Measurements from ENCODE around the gene RGS5. TPM values are rescaled to one million over a fixed set of nuclear protein-coding genes. Genes with fewer than 3 reads are reported as not detected.

Gene RGS5
- polyA plus RNA-seq, 1 donor (not counting 4 experiments of a cell fraction or from before 2014, with no cell fraction given): 4.1 TPM

GRCh38 chr1:163162381-163162914, 40.3 kb downstream of the RGS5 start:
- Histone ChIP-seq H2AFZ (ENCODE audit: control insufficient read depth, low read length) (no peak overlapping the region), H3K27me3 (ENCODE audit: control insufficient read depth, extremely low read depth, insufficient read depth, low read length) (no peaks in the 10 kb centered on the region), H3K4me3 (ENCODE audit: control insufficient read depth in 2 of 3, extremely low read depth in 1 of 3, insufficient read depth in 2 of 3, low read depth in 1 of 3, low read length in 3 of 3) (no peak overlapping the region), H3K9me1 (ENCODE audit: control insufficient read depth, extremely low read depth, insufficient read depth, low read length) (no peaks in the 10 kb centered on the region), H3K27ac (ENCODE audit: control insufficient read depth, insufficient read depth, low read length) (no peak overlapping the region), H4K20me1 (ENCODE audit: control insufficient read depth, extremely low read depth, insufficient read depth, low read length) (no peaks in the 10 kb centered on the region), H3K4me2 (ENCODE audit: control insufficient read depth, extremely low read depth, insufficient read depth, low read depth, low read length) (no peak overlapping the region), H3K4me1 (ENCODE audit: control insufficient read depth, extremely low read depth, insufficient read depth, low read length) (peaks cover 4% of the 10 kb centered on the region), H3K79me2 (ENCODE audit: control insufficient read depth, insufficient read depth, low read length) (no peaks in the 10 kb centered on the region), H3K9ac (ENCODE audit: control insufficient read depth, extremely low read depth, insufficient read depth, low read length) (no peak overlapping the region), H3K36me3 (ENCODE audit: control insufficient read depth in 2 of 2, extremely low read depth in 1 of 2, insufficient read depth in 2 of 2, low read length in 2 of 2) (no peaks in the 10 kb centered on the region), H3K9me3 (ENCODE audit: control insufficient read depth, low read depth, low read length) (no peaks in the 10 kb centered on the region)
- TF ChIP-seq CTCF (optimal IDR thresholded peaks at IDR 0.05 in 1 of 3, IDR thresholded peaks at IDR 0.05 in 1 of 3, conservative IDR thresholded peaks at IDR 0.05 in 1 of 3; ENCODE audit: extremely low read depth in 1 of 3, insufficient read depth in 2 of 3, low read length in 3 of 3) (no peak), EZH2 (IDR thresholded peaks at IDR 0.05; ENCODE audit: low read length) (no peak)
- DNase-seq (ENCODE audit: low read depth, low spot score) (no peak), FAIRE-seq (no peak)
- dilution Hi-C loops (cut with MboI; ENCODE audit: extremely low pct_ligation_motif_present, low sequenced_read_pairs): no loop called here

- Histone ChIP-seq H3K79me2 (ENCODE audit: control insufficient read depth, insufficient read depth, low read length) (no peaks in the 10 kb centered on the region), H3K27ac (ENCODE audit: control insufficient read depth, insufficient read depth, low read length) (no peak overlapping the region), H3K9me3 (ENCODE audit: control insufficient read depth, low read depth, low read length) (no peaks in the 10 kb centered on the region), H3K9ac (ENCODE audit: control insufficient read depth, extremely low read depth, insufficient read depth, low read length) (no peak overlapping the region), H3K27me3 (ENCODE audit: control insufficient read depth, extremely low read depth, insufficient read depth, low read length) (no peaks in the 10 kb centered on the region), H3K9me1 (ENCODE audit: control insufficient read depth, extremely low read depth, insufficient read depth, low read length) (no peaks in the 10 kb centered on the region), H3K36me3 (ENCODE audit: control insufficient read depth in 2 of 2, extremely low read depth in 1 of 2, insufficient read depth in 2 of 2, low read length in 2 of 2) (no peaks in the 10 kb centered on the region), H4K20me1 (ENCODE audit: control insufficient read depth, extremely low read depth, insufficient read depth, low read length) (no peaks in the 10 kb centered on the region), H2AFZ (ENCODE audit: control insufficient read depth, low read length) (no peak overlapping the region), H3K4me1 (ENCODE audit: control insufficient read depth, extremely low read depth, insufficient read depth, low read length) (no peaks in the 10 kb centered on the region), H3K4me2 (ENCODE audit: control insufficient read depth, extremely low read depth, insufficient read depth, low read depth, low read length) (no peak overlapping the region), H3K4me3 (ENCODE audit: control insufficient read depth in 2 of 3, extremely low read depth in 1 of 3, insufficient read depth in 2 of 3, low read depth in 1 of 3, low read length in 3 of 3) (no peak overlapping the region)
- FAIRE-seq (no peak), DNase-seq (ENCODE audit: low read depth, low spot score) (no peak)
- TF ChIP-seq EZH2 (IDR thresholded peaks at IDR 0.05; ENCODE audit: low read length) (no peak), CTCF (optimal IDR thresholded peaks at IDR 0.05 in 1 of 3, IDR thresholded peaks at IDR 0.05 in 1 of 3, conservative IDR thresholded peaks at IDR 0.05 in 1 of 3; ENCODE audit: extremely low read depth in 1 of 3, insufficient read depth in 2 of 3, low read length in 3 of 3) (no peak)
- dilution Hi-C loops (cut with MboI; ENCODE audit: extremely low pct_ligation_motif_present, low sequenced_read_pairs): no loop called here
Measured at GRCh38 chr1:163161841-163162240, 40.9 kb downstream of the RGS5 start.
